ENCODE measurements around the gene FIGNL2.

GRCh38 chr12:51852404-51853137, 4.1 kb upstream of the FIGNL2 start:
- TF ChIP-seq CTCF (IDR thresholded peaks at IDR 0.05 in 8 of 11, conservative IDR thresholded peaks at IDR 0.05 in 3 of 11) = no peak
- no peak for TF ChIP-seq POLR2A (IDR thresholded peaks at IDR 0.05)
- TF ChIP-seq POLR2AphosphoS5 (IDR thresholded peaks at IDR 0.05) = no peak

Data from spleen (tissue), 7 donors.